Esophagus squamous epithelium (tissue), 4 donors: ENCODE measurements around the gene LRIG1.

Experiments used
- CTCF ChIP-seq, 6 experiments: fragments of 450-650 bp in 4 of 6; fragments of 200-600 bp in 2 of 6; sonication (generic) in 2 of 6; IDR thresholded peaks; one replicate each; pipeline ENCODE4 v1.5.1; 2016 to 2019; ENCODE audit warnings: antibody characterized with exemption in 6 of 6, mild to moderate bottlenecking in 4 of 6, moderate library complexity in 4 of 6
- POLR2A ChIP-seq, 4 donors: fragments of 450-650 bp; IDR thresholded peaks; one replicate each; pipeline ENCODE4 v1.6.1; 2017; ENCODE audit warnings: antibody characterized with exemption in 4 of 4, mild to moderate bottlenecking in 4 of 4, moderate library complexity in 3 of 4

- TF ChIP-seq CTCF (IDR thresholded peaks at IDR 0.05) = no peak
- no peak for TF ChIP-seq POLR2A (IDR thresholded peaks at IDR 0.05)
These were observed 59.1 kb downstream of the LRIG1 start for GRCh38 chr3:66441692-66442091.
